Measurements from ENCODE around the gene TMEM11.

- no peak for TF ChIP-seq CTCF (IDR thresholded peaks at IDR 0.05; ENCODE audit: insufficient read depth, low read depth, low read length)
- TF ChIP-seq EZH2 (IDR thresholded peaks at IDR 0.05; ENCODE audit: insufficient read depth, low read length), result no peak
These were observed 48.5 kb upstream of the TMEM11 start for GRCh38 chr17:21262259-21262993.
